ENCODE data around the gene CAMKK2.
"Not testable (repeated sequence)": the region's sequence is repeated elsewhere in the genome, so short reads cannot be mapped to it uniquely, and the experiment has no call there.

Gene CAMKK2

GRCh38 chr12:121278169-121279070 lies 18.1 kb downstream of the CAMKK2 start:
- DNase-seq: no peak

- no peak for DNase-seq
Measured at GRCh38 chr12:121277374-121277759, 19.1 kb downstream of the CAMKK2 start.

GRCh38 chr12:121274036-121274763 lies 22.3 kb downstream of the CAMKK2 start:
- no peak for DNase-seq

- no peak for DNase-seq
Measured at GRCh38 chr12:121273364-121273896, 23.1 kb downstream of the CAMKK2 start.

GRCh38 chr12:121267822-121268221 lies 28.7 kb downstream of the CAMKK2 start:
- no peak for DNase-seq

GRCh38 chr12:121264951-121265515 lies 31.5 kb downstream of the CAMKK2 start:
- DNase-seq: no peak

- DNase-seq: no peak
Measured at GRCh38 chr12:121264135-121264534, 32.4 kb downstream of the CAMKK2 start.

GRCh38 chr12:121263206-121263935 lies 33.1 kb downstream of the CAMKK2 start:
- DNase-seq: no peak

GRCh38 chr12:121261398-121261797 lies 35.1 kb downstream of the CAMKK2 start:
- no peak for DNase-seq

GRCh38 chr12:121260091-121260490 lies 36.4 kb downstream of the CAMKK2 start:
- DNase-seq: no peak

GRCh38 chr12:121259074-121259473 lies 37.4 kb downstream of the CAMKK2 start:
- DNase-seq: no peak

- DNase-seq: not testable (repeated sequence)
Measured at GRCh38 chr12:121257704-121258449, 38.6 kb downstream of the CAMKK2 start.

GRCh38 chr12:121255433-121255832 lies 41.1 kb downstream of the CAMKK2 start:
- no peak for DNase-seq

GRCh38 chr12:121253638-121254335 lies 42.7 kb downstream of the CAMKK2 start:
- DNase-seq: no peak

- no peak for DNase-seq
Measured at GRCh38 chr12:121252712-121253345, 43.7 kb downstream of the CAMKK2 start.

GRCh38 chr12:121251838-121252237 lies 44.7 kb downstream of the CAMKK2 start:
- DNase-seq: no peak

GRCh38 chr12:121250359-121250758 lies 46.1 kb downstream of the CAMKK2 start:
- no peak for DNase-seq

- DNase-seq: no peak
Measured at GRCh38 chr12:121248622-121249021, 47.9 kb downstream of the CAMKK2 start.

GRCh38 chr12:121246893-121247557 lies 49.5 kb downstream of the CAMKK2 start:
- DNase-seq: no peak

- no peak for DNase-seq
Measured at GRCh38 chr12:121245951-121246350, 50.6 kb downstream of the CAMKK2 start.

Data from bone marrow (tissue), 2 donors.